Endothelial cell (in vitro differentiated cells): ENCODE results near the gene SH3RF1. TPM values are rescaled to one million over a fixed set of nuclear protein-coding genes. Genes with fewer than 3 reads are reported as not detected.
"Not testable (repeated sequence)": the region's sequence is repeated elsewhere in the genome, so short reads cannot be mapped to it uniquely, and the experiment has no call there.

Experiments
- DNase-seq: peaks from one replicate; pipeline ENCODE4 v3.0.0; 2021; ENCODE audit warnings: low spot score
- H3K27ac Mint-ChIP-seq: one replicate; pipeline ENCODE4 v1.8.0; 2021; ENCODE audit warnings: mixed read lengths, inconsistent platforms; ENCODE audit not compliant: unreplicated experiment
- H3K27me3 Mint-ChIP-seq: one replicate; pipeline ENCODE4 v1.8.0; 2021; ENCODE audit warnings: mild to moderate bottlenecking, moderate library complexity, mixed read lengths, inconsistent platforms; ENCODE audit not compliant: unreplicated experiment
- H3K36me3 Mint-ChIP-seq: one replicate; pipeline ENCODE4 v1.8.0; 2021; ENCODE audit warnings: mild to moderate bottlenecking, low read depth, mixed read lengths, inconsistent platforms; ENCODE audit not compliant: unreplicated experiment
- H3K4me1 Mint-ChIP-seq: one replicate; pipeline ENCODE4 v1.8.0; 2021; ENCODE audit warnings: mild to moderate bottlenecking, mixed read lengths, inconsistent platforms; ENCODE audit not compliant: unreplicated experiment
- H3K4me3 Mint-ChIP-seq: one replicate; pipeline ENCODE4 v1.8.0; 2021; ENCODE audit warnings: mild to moderate bottlenecking, mixed read lengths, inconsistent platforms; ENCODE audit not compliant: unreplicated experiment
- H3K9me3 Mint-ChIP-seq: one replicate; pipeline ENCODE4 v1.8.0; 2021; ENCODE audit warnings: mixed read lengths, inconsistent platforms; ENCODE audit not compliant: unreplicated experiment
- CTCF ChIP-seq: fragments of 200-600 bp; sonication (generic); IDR thresholded peaks from one replicate; pipeline ENCODE4 v1.5.0; 2021; ENCODE audit warnings: antibody characterized with exemption; ENCODE audit not compliant: unreplicated experiment
- total RNA-seq: library from RNA; stranded (reverse); fragmentation: NEBNext Ultra II Directional; extraction: Animal tissue kit (Norgen Biotek cat#: 25700); gene quantifications from one replicate; pipeline ENCODE4 v1.2.1, GENCODE V29; 2021; ENCODE audit not compliant: unreplicated experiment

The SH3RF1 gene
- total RNA-seq, 1 donor from 2014 or later = 23.5 TPM

- Mint-ChIP-seq H3K4me3 (no peak overlapping the region), H3K9me3 (no peaks in the 10 kb centered on the region), H3K4me1 (peaks cover 13% of the 10 kb centered on the region), H3K27ac (no peak overlapping the region), H3K27me3 (no peaks in the 10 kb centered on the region), H3K36me3 (no peaks in the 10 kb centered on the region)
- no peak for DNase-seq
- no peak for TF ChIP-seq CTCF
These were observed 66.9 kb downstream of the SH3RF1 start for GRCh38 chr4:169203891-169204290.

GRCh38 chr4:169203278-169203677, 67.5 kb downstream of the SH3RF1 start:
- H3K27ac Mint-ChIP-seq, H3K4me3 Mint-ChIP-seq, DNase-seq, H3K36me3 Mint-ChIP-seq, H3K27me3 Mint-ChIP-seq, H3K9me3 Mint-ChIP-seq: not testable (repeated sequence)
- H3K4me1 Mint-ChIP-seq = peaks cover 17% of the 10 kb centered on the region

GRCh38 chr4:169202878-169203277, 67.9 kb downstream of the SH3RF1 start:
- H3K4me3 Mint-ChIP-seq = no peak overlapping the region
- DNase-seq = no peak
- no peak overlapping the region for H3K27ac Mint-ChIP-seq
- H3K9me3 Mint-ChIP-seq = no peaks in the 10 kb centered on the region
- no peaks in the 10 kb centered on the region for H3K36me3 Mint-ChIP-seq
- H3K4me1 Mint-ChIP-seq = peaks cover 17% of the 10 kb centered on the region
- H3K27me3 Mint-ChIP-seq = no peaks in the 10 kb centered on the region
- no peak for TF ChIP-seq CTCF

GRCh38 chr4:169202145-169202699, 68.5 kb downstream of the SH3RF1 start:
- no peaks in the 10 kb centered on the region for H3K9me3 Mint-ChIP-seq
- no peak overlapping the region for H3K4me3 Mint-ChIP-seq
- DNase-seq = no peak
- H3K27me3 Mint-ChIP-seq = no peaks in the 10 kb centered on the region
- peaks cover 17% of the 10 kb centered on the region for H3K4me1 Mint-ChIP-seq
- TF ChIP-seq CTCF = no peak
- no peaks in the 10 kb centered on the region for H3K36me3 Mint-ChIP-seq
- no peak overlapping the region for H3K27ac Mint-ChIP-seq

- no peak for TF ChIP-seq CTCF
- no peak for DNase-seq
These were observed 69.3 kb downstream of the SH3RF1 start for GRCh38 chr4:169201222-169202144.

More at GRCh38 chr4:169201222-169202144, 69.3 kb downstream of the SH3RF1 start:
- Mint-ChIP-seq H3K27ac (peak overlapping the region; percentile 68), H3K27me3 (no peaks in the 10 kb centered on the region), H3K4me1 (peaks cover 17% of the 10 kb centered on the region), H3K4me3 (no peak overlapping the region), H3K36me3 (no peaks in the 10 kb centered on the region), H3K9me3 (no peaks in the 10 kb centered on the region)
